8988T (cell line): ENCODE results near the gene STX1B.
"Not testable (repeated sequence)": the region's sequence is repeated elsewhere in the genome, so short reads cannot be mapped to it uniquely, and the experiment has no call there.

ENCODE experiments used
- DNase-seq: peaks from one replicate; pipeline ENCODE4 v3.0.0; 2011

STX1B gene

GRCh38 chr16:30948667-30949649, 61.5 kb downstream of the STX1B start, which contains the start of gene ORAI3:
TSS of gene ORAI3 (plus strand) at chr16:30949068. CDS start at chr16:30949290, 222 bp downstream.
- DNase-seq: no peak

- DNase-seq: no peak
Observed at GRCh38 chr16:30947859-30948666, 62.4 kb downstream of the STX1B start.

GRCh38 chr16:30947541-30947858, 62.9 kb downstream of the STX1B start:
- DNase-seq: no peak

GRCh38 chr16:30946671-30947540, 63.5 kb downstream of the STX1B start:
- DNase-seq: no peak

GRCh38 chr16:30944352-30944751, 66.1 kb downstream of the STX1B start:
- no peak for DNase-seq

GRCh38 chr16:30942426-30942806, 68.0 kb downstream of the STX1B start:
- no peak for DNase-seq

GRCh38 chr16:30941600-30942425, 68.6 kb downstream of the STX1B start:
- no peak for DNase-seq

GRCh38 chr16:30939571-30939970, 70.9 kb downstream of the STX1B start:
- DNase-seq: not testable (repeated sequence)
